ENCODE measurements around the gene EIF4E1B.

Gene EIF4E1B

GRCh38 chr5:176647030-176647842, 16.8 kb downstream of the EIF4E1B start, which contains the start of gene TSPAN17:
Gene TSPAN17 (plus strand): TSS chr5:176647484. CDS start chr5:176647616, 132 bp downstream.
- peak within 1 kb of the TSS; percentile 85 for H3K4me3 ChIP-seq (ENCODE audit: low read length)
- no peaks in the 10 kb centered on the region for H3K9me3 ChIP-seq (ENCODE audit: control insufficient read depth, insufficient read depth, low read length)
- no peaks in the 10 kb centered on the region for H3K36me3 ChIP-seq (ENCODE audit: control insufficient read depth, low read length)
- peak; percentile 40 for TF ChIP-seq CTCF (IDR thresholded peaks at IDR 0.05; ENCODE audit: low read depth, low read length, poor library complexity, severe bottlenecking)
- no peak for TF ChIP-seq EZH2phosphoT487 (IDR thresholded peaks at IDR 0.05; ENCODE audit: borderline replicate concordance, low read length)
- no peaks in the 10 kb centered on the region for H3K79me2 ChIP-seq (ENCODE audit: control insufficient read depth, low read length)
- no peaks in the 10 kb centered on the region for H3K9me2 ChIP-seq (replicated peaks; ENCODE audit: control insufficient read depth, low read length)
- peaks cover 16% of the 10 kb centered on the region for H3K4me1 ChIP-seq (ENCODE audit: control insufficient read depth, low read length)
- H3K27me3 ChIP-seq (ENCODE audit: control insufficient read depth, low read length) = no peaks in the 10 kb centered on the region
- peak within 1 kb of the TSS; percentile 93 for H3K4me2 ChIP-seq (ENCODE audit: low read length)
- no peaks in the 10 kb centered on the region for H3F3A ChIP-seq (ENCODE audit: control insufficient read depth, insufficient read depth)
- no peaks in the 10 kb centered on the region for H4K20me1 ChIP-seq (ENCODE audit: control insufficient read depth, insufficient read depth, low read depth, low read length)
- no peak within 1 kb of the TSS for H3K27ac ChIP-seq (ENCODE audit: low read depth, low read length)

GRCh38 chr5:176647843-176648473, 17.5 kb downstream of the EIF4E1B start:
- H3K4me2 ChIP-seq (ENCODE audit: low read length) = peak overlapping the region; percentile 93
- H3K27ac ChIP-seq (ENCODE audit: low read depth, low read length) = no peak overlapping the region
- H3K36me3 ChIP-seq (ENCODE audit: control insufficient read depth, low read length) = no peaks in the 10 kb centered on the region
- peaks cover 18% of the 10 kb centered on the region for H3K4me1 ChIP-seq (ENCODE audit: control insufficient read depth, low read length)
- no peaks in the 10 kb centered on the region for H3K79me2 ChIP-seq (ENCODE audit: control insufficient read depth, low read length)
- no peaks in the 10 kb centered on the region for H3K27me3 ChIP-seq (ENCODE audit: control insufficient read depth, low read length)
- TF ChIP-seq CTCF (IDR thresholded peaks at IDR 0.05; ENCODE audit: low read depth, low read length, poor library complexity, severe bottlenecking) = no peak
- no peak for TF ChIP-seq EZH2phosphoT487 (IDR thresholded peaks at IDR 0.05; ENCODE audit: borderline replicate concordance, low read length)
- H3F3A ChIP-seq (ENCODE audit: control insufficient read depth, insufficient read depth) = no peaks in the 10 kb centered on the region
- H3K9me2 ChIP-seq (replicated peaks; ENCODE audit: control insufficient read depth, low read length) = no peaks in the 10 kb centered on the region
- H4K20me1 ChIP-seq (ENCODE audit: control insufficient read depth, insufficient read depth, low read depth, low read length) = no peaks in the 10 kb centered on the region
- no peaks in the 10 kb centered on the region for H3K9me3 ChIP-seq (ENCODE audit: control insufficient read depth, insufficient read depth, low read length)
- peak overlapping the region; percentile 85 for H3K4me3 ChIP-seq (ENCODE audit: low read length)

- H4K20me1 ChIP-seq (ENCODE audit: control insufficient read depth, insufficient read depth, low read depth, low read length) = no peaks in the 10 kb centered on the region; the same call in 1 of the 2 replicates
- no peak overlapping the region; the same call in 1 of the 2 replicates for H3K4me3 ChIP-seq (ENCODE audit: low read length)
- H3K36me3 ChIP-seq (ENCODE audit: control insufficient read depth, low read length) = no peaks in the 10 kb centered on the region
- peaks cover 25% of the 10 kb centered on the region for H3K4me1 ChIP-seq (ENCODE audit: control insufficient read depth, low read length)
- H3K79me2 ChIP-seq (ENCODE audit: control insufficient read depth, low read length) = no peaks in the 10 kb centered on the region
- H3F3A ChIP-seq (ENCODE audit: control insufficient read depth, insufficient read depth) = no peaks in the 10 kb centered on the region
- H3K27ac ChIP-seq (ENCODE audit: low read depth, low read length) = no peak overlapping the region
- no peaks in the 10 kb centered on the region for H3K9me2 ChIP-seq (replicated peaks; ENCODE audit: control insufficient read depth, low read length)
- no peak for TF ChIP-seq CTCF (IDR thresholded peaks at IDR 0.05; ENCODE audit: low read depth, low read length, poor library complexity, severe bottlenecking)
- TF ChIP-seq EZH2phosphoT487 (IDR thresholded peaks at IDR 0.05; ENCODE audit: borderline replicate concordance, low read length) = no peak
- no peaks in the 10 kb centered on the region for H3K9me3 ChIP-seq (ENCODE audit: control insufficient read depth, insufficient read depth, low read length)
- peak overlapping the region; percentile 93 for H3K4me2 ChIP-seq (ENCODE audit: low read length)
- H3K27me3 ChIP-seq (ENCODE audit: control insufficient read depth, low read length) = no peaks in the 10 kb centered on the region
These were observed 18.2 kb downstream of the EIF4E1B start for GRCh38 chr5:176648474-176649194.

Measured in DOHH2 (cell line).